Measurements from ENCODE around the gene PRICKLE2. TPM values are rescaled to one million over a fixed set of nuclear protein-coding genes. Genes with fewer than 3 reads are reported as not detected.

The PRICKLE2 gene
- polyA plus RNA-seq, 3 donors: not detected

DNA sequence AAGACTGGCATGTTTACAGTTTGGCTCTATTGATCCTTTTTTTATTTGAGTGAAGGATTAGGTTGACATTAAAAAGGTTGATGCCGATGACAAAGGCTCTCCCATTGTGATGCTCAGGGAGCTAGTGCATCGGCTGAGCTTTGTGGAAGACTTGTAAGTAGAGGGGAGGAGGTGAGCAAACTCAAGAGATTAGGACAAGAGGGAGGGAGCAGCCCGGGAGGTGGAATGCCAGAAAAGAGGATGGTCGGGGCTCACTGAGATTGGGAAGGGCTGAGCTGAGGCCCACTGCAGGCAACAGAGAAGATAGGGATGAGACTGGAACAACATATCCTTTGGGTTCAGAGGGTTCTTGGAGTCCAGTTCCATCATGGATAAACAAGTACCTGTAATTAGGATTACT lies 175.4 kb downstream of the PRICKLE2 start:
- Mint-ChIP-seq H3K27me3 (ENCODE audit: low read depth in 3 of 3) (peaks cover 2 to 10% (median 8%) of the 10 kb centered on the region in 3 donors), H3K9me3 (no peaks in the 10 kb centered on the region), H3K4me3 (no peak overlapping the region), H3K4me1 (peaks cover 20% of the 10 kb centered on the region), H3K36me3 (no peaks in the 10 kb centered on the region), H3K27ac (no peak overlapping the region)
- Histone ChIP-seq H3K36me3 (replicated peaks in 1 of 2; ENCODE audit: control insufficient read depth in 1 of 2, insufficient read depth in 2 of 2, low read length in 2 of 2) (no peaks in the 10 kb centered on the region), H3K4me1 (ENCODE audit: control insufficient read depth in 1 of 2, insufficient read depth in 2 of 2, low read length in 2 of 2) (peaks cover 7 to 12% of the 10 kb centered on the region in 2 donors), H3K4me2 (replicated peaks; ENCODE audit: extremely low read depth, low read length, poor library complexity, severe bottlenecking) (no peak overlapping the region), H3K9me3 (replicated peaks in 1 of 2; ENCODE audit: control insufficient read depth in 1 of 2, insufficient read depth in 1 of 2, low read length in 2 of 2) (no peaks in the 10 kb centered on the region), H4K20me1 (ENCODE audit: insufficient read depth, low read length) (no peaks in the 10 kb centered on the region), H3K27ac (ENCODE audit: low read depth in 1 of 2, low read length in 2 of 2) (no peak overlapping the region), H3K79me2 (ENCODE audit: insufficient read depth, low read length) (no peaks in the 10 kb centered on the region), H3K27me3 (ENCODE audit: control insufficient read depth in 2 of 2, insufficient read depth in 2 of 2, low read length in 2 of 2) (peaks cover 4% of the 10 kb centered on the region in 2 donors), H2AFZ (ENCODE audit: insufficient read depth, low read depth, low read length, poor library complexity, severe bottlenecking) (no peak overlapping the region), H3K9ac (ENCODE audit: insufficient read depth, low read length, poor library complexity, severe bottlenecking) (no peak overlapping the region), H3K4me3 (replicated peaks in 1 of 3; ENCODE audit: low read depth in 2 of 3, low read length in 3 of 3) (no peak overlapping the region)
- no peak for TF ChIP-seq CTCF (IDR thresholded peaks at IDR 0.05)
- no peak for DNase-seq
- WGBS (ENCODE audit: insufficient coverage): 95% methylated on average over 4 of the region's 4 CpGs
- intact Hi-C loops (cut with micrococcal nuclease): no loop called here

DNA sequence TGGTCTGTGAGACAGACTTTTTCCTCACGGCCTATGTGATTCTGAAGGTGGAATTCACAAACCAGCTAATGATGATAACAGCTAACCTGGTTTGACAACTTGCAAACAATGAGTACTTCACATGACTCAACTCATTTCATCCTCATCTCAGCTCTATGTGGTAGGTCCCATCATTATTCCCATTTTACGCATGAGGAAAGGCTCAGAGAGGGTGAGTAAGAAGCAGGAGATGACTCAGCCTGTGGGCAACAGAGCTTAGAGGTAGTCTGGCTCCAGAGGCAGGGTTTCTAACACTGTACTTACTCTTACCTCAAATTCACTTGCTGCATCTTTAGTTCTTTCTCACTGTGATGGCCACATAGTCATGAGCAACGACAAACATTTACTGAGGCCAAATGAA lies 176.1 kb downstream of the PRICKLE2 start:
- H3K4me2 ChIP-seq (replicated peaks; ENCODE audit: extremely low read depth, low read length, poor library complexity, severe bottlenecking): no peak overlapping the region
- H3K4me1 ChIP-seq (ENCODE audit: control insufficient read depth in 1 of 2, insufficient read depth in 2 of 2, low read length in 2 of 2): peaks cover 7 to 12% of the 10 kb centered on the region in 2 donors
- Mint-ChIP-seq H3K4me1 (peaks cover 20% of the 10 kb centered on the region), H3K27ac (peak overlapping the region in 1 of 7 donors; percentile 2), H3K27me3 (ENCODE audit: low read depth in 3 of 3) (peaks cover 2 to 10% (median 10%) of the 10 kb centered on the region in 3 donors), H3K4me3 (no peak overlapping the region), H3K9me3 (no peaks in the 10 kb centered on the region), H3K36me3 (no peaks in the 10 kb centered on the region)
- DNase-seq: peak in 1 of 3 donors; percentile 17
- TF ChIP-seq CTCF (IDR thresholded peaks at IDR 0.05): no peak
- no peaks in the 10 kb centered on the region for H4K20me1 ChIP-seq (ENCODE audit: insufficient read depth, low read length)
- H3K27ac ChIP-seq (ENCODE audit: low read depth in 1 of 2, low read length in 2 of 2): no peak overlapping the region
- no peaks in the 10 kb centered on the region for H3K36me3 ChIP-seq (replicated peaks in 1 of 2; ENCODE audit: control insufficient read depth in 1 of 2, insufficient read depth in 2 of 2, low read length in 2 of 2)
- 50% methylated on average over 1 of the region's 3 CpGs for WGBS (ENCODE audit: insufficient coverage)
- H2AFZ ChIP-seq (ENCODE audit: insufficient read depth, low read depth, low read length, poor library complexity, severe bottlenecking): no peak overlapping the region
- H3K4me3 ChIP-seq (replicated peaks in 1 of 3; ENCODE audit: low read depth in 2 of 3, low read length in 3 of 3): no peak overlapping the region
- no peaks in the 10 kb centered on the region for H3K79me2 ChIP-seq (ENCODE audit: insufficient read depth, low read length)
- H3K9me3 ChIP-seq (replicated peaks in 1 of 2; ENCODE audit: control insufficient read depth in 1 of 2, insufficient read depth in 1 of 2, low read length in 2 of 2): no peaks in the 10 kb centered on the region
- peaks cover 4% of the 10 kb centered on the region in 2 donors for H3K27me3 ChIP-seq (ENCODE audit: control insufficient read depth in 2 of 2, insufficient read depth in 2 of 2, low read length in 2 of 2)
- intact Hi-C loops (cut with micrococcal nuclease): no loop called here
- H3K9ac ChIP-seq (ENCODE audit: insufficient read depth, low read length, poor library complexity, severe bottlenecking): no peak overlapping the region

All from CD14-positive monocyte (primary cell).